TTC549 (cell line): ENCODE results near the gene TERB2.
"Not testable (repeated sequence)": the region's sequence is repeated elsewhere in the genome, so short reads cannot be mapped to it uniquely, and the experiment has no call there.

Experiments used
- FAIRE-seq: peaks from 2 replicates; lab custom pipeline; 2012; peaks lifted over from hg19 to GRCh38; lab: Jason Lieb, UNC

The TERB2 gene

GRCh38 chr15:45003731-45004410 lies 47.4 kb downstream of the TERB2 start:
- not testable (repeated sequence) for FAIRE-seq

DNA sequence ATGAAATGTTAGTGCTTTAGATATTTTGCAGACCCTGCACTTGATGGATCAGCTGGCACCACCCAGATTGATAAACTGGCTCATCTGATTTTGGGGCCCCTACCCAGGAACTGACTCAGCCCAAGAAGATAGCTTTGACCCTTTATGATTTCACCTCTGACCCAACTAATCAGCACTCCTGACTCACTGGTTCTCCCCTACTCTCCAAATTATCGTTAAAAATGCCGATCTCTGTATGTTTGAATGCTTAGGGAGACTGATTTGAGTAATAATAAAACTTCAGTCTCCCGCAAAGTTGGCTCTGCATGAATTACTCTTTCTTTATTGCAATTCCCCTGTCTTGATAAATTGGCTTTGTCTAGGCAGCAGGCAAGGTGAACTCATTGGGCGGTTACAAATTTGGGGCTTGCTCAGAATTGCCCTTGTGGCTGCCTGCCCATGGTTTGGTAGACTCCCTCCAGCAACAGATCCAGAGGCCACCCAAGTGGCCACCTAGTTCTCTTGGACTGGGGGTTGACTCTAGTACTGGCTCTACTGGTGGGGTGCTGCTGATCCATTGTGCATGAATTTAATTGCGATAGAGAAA lies 48.2 kb downstream of the TERB2 start:
- FAIRE-seq, result not testable (repeated sequence)

DNA sequence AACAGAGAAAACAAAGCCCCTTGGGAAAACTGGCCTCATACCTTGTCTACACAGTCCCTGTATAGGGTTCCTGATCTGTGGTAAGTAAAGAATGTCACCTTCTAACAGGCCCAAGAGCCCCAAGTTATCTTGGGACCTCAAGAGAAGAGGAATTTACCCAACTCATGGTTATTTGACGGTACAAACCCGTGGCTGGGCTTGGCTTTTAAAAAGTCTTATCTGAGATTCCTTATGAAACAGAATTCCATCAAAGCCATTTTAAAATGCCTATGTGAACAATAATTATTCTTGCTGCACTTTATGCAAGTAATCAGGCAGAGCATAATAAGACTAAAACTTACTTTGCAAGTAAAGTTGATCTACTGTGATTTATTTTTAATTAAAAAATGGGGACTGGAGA lies 52.6 kb downstream of the TERB2 start:
- FAIRE-seq, result no peak

- not testable (repeated sequence) for FAIRE-seq
Measured at GRCh38 chr15:45015114-45015513, 58.6 kb downstream of the TERB2 start.

DNA sequence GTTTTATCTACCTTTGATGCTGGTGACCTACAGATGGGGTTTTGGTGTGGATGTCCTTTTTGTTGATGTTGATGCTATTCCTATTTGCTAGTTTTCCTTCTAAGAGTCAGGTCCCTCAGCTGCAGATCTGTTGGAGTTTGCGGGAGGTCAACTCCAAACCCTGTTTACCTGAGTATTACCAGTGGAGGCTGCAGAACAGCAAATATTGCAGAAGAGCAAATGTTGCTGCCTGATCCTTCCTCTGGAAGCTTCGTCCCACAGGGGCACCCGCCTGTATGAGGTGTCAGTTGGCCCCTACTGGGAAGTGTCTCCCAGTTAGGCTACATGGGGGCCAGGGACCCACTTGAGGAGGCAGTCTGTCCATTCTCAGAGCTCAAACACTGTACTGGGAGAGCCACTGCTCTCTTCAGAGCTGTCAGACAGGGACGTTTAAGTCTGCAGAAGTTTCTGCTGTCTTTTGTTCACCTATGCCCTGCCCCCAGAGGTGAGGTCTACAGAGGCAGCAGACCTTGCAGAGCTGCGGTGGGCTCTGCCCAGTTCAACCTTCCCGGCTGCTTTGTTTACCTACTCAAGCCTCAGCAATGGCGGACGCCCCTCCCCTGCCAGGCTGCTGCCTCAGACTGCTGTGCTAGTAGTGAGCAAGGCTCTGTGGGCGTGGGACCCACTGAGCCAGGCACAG lies 63.9 kb downstream of the TERB2 start:
- FAIRE-seq, result not testable (repeated sequence)

GRCh38 chr15:45020901-45021259 lies 64.4 kb downstream of the TERB2 start:
- FAIRE-seq, result not testable (repeated sequence)

DNA sequence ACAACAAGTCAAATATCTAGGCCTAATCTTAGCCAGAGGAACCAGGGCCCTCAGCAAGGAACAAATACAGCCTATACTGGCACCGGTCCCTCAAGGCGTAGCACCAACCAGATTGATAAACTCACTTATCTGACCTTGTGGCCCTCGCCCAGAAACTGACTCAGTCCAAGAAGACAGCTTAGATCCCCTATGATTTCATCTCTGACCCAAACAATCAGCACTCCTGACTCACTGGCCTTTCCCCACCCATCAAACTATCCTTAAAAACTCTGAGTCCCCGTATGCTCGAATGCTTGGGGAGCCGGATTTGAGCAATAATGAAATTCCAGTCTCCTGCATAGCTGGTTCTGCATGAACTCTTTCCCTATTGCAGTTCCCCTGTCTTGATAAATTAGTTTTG lies 64.9 kb downstream of the TERB2 start:
- FAIRE-seq, result no peak

DNA sequence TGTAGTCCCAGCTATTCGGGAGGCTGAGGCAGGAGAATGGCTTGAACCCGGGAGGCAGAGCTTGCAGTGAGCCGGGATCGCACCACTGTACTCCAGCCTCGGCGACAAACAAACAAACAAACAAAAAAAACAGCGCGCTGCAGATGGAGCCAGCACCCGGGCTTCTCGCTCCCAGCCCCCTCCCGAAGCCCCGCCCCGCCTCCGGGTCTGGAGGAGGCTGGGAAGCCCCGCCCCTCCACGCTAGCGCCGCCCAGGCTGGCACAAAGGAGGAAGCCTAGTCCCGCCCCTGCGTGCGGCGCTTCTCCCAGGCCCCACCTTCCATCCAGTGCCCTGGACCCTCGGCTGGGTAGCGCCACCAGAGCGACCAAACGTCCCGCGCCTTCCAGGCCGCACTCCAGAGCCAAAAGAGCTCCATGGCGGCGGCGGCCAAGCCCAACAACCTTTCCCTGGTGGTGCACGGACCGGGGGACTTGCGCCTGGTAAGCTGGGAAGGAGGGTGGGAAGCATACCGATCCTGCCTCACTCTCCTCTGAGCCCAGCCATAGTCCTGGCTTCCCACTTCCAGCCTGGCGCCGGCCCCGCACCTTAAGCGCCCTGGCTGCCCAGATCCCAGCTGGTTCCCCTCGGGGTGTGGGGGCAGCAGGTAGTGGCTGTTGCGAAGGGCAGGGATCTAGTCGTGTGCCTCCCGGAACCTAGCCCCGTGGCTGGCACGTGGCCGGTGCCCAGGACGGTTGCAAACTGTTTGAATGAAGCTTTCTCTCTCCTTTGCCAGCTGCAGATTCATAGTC lies 66.6 kb downstream of the TERB2 start, which contains the start of gene SORD:
SORD (plus strand) TSS at position 325 of the 788 bp plus-strand sequence; CDS start at position 414, 89 bp downstream.
- no peak for FAIRE-seq

DNA sequence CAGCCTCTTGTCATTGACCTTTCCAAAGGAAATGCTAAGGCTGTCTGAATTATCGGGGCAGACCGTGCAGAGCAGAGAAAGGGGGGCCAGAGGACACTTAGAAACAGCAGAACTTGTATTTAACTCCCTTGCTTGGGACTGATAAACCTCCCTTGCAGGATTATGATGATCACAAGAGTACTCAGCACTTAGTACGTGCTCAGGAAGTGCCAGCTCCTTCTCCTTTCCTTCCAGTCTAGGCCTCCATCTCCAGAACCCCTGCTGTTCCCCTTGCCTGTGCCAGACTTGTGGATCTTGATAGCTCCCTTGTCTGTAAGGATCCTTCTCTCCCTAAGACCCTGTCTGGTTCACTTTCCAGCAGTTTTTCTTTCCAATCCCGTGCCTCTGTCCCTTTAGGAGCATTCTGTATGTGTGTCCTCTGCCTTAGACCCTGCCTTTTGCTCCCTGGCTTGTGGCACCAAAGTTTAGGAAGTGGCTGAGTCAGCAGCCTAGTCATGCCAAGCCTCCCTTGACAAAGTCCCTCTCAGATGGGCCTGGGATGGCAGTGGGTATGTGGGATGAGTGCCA lies 67.3 kb downstream of the TERB2 start:
- FAIRE-seq, result no peak

GRCh38 chr15:45024649-45025048 lies 68.2 kb downstream of the TERB2 start:
- not testable (repeated sequence) for FAIRE-seq

GRCh38 chr15:45025627-45026026 lies 69.1 kb downstream of the TERB2 start:
- not testable (repeated sequence) for FAIRE-seq

DNA sequence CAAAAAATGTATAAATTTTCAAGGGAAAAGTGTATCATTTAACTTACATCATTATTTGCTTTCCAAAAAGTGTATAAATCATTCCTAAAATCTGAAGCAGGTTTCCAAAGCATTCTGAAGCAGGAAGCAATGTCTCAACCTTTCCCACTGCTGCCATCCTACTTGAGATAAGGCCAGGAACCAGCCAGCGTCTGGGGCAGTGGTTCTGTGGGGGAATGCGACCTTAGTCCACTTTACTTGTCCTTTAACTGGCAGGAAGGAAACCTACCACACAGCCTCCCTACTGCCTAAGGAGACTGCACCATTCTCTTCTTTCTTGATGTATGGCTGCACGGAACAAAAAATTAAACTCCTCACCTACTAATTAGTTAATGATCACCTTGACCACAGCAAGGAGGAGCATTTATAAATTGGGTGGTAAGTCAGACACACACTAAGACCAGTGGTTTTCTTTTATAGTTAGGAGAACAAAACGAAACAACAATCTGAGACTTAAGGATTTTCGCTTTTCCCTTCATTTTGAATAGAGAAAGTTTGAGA lies 70.2 kb downstream of the TERB2 start:
- no peak for FAIRE-seq

- FAIRE-seq, result no peak
Measured at GRCh38 chr15:45027220-45027619, 70.7 kb downstream of the TERB2 start.
